Liver (tissue), 3 donors: ENCODE data around the gene GRK5.

Experiments used
- RAD21 ChIP-seq, 2 donors: IDR thresholded peaks; 2 replicates each; pipeline ENCODE4 v1.6.1; 2016; ENCODE audit warnings: antibody characterized with exemption in 2 of 2, mild to moderate bottlenecking in 2 of 2
- RXRA ChIP-seq, 2 donors: IDR thresholded peaks; 2 replicates each; pipeline ENCODE4 v1.6.1; 2017 to 2018; ENCODE audit warnings: antibody characterized with exemption in 2 of 2, mild to moderate bottlenecking in 1 of 2
- TAF1 ChIP-seq: conservative IDR thresholded peaks from 2 replicates; pipeline ENCODE4 v1.6.1; 2016; ENCODE audit warnings: antibody characterized with exemption, mild to moderate bottlenecking
- TF ChIP-seq, protein P1 (sequence below): fragments of 150-350 bp; IDR thresholded peaks from 2 replicates; pipeline ENCODE4 v1.5.1; 2017; ENCODE audit warnings: improper control_type of control experiment, low read depth, low read length; ENCODE audit not compliant: missing input control
- TF ChIP-seq, protein P2 (sequence below): IDR thresholded peaks from 2 replicates; pipeline ENCODE4 v1.6.1; 2016; ENCODE audit warnings: antibody characterized with exemption
- donor health status: healthy.
- donor health status: healthy.

DNA sequence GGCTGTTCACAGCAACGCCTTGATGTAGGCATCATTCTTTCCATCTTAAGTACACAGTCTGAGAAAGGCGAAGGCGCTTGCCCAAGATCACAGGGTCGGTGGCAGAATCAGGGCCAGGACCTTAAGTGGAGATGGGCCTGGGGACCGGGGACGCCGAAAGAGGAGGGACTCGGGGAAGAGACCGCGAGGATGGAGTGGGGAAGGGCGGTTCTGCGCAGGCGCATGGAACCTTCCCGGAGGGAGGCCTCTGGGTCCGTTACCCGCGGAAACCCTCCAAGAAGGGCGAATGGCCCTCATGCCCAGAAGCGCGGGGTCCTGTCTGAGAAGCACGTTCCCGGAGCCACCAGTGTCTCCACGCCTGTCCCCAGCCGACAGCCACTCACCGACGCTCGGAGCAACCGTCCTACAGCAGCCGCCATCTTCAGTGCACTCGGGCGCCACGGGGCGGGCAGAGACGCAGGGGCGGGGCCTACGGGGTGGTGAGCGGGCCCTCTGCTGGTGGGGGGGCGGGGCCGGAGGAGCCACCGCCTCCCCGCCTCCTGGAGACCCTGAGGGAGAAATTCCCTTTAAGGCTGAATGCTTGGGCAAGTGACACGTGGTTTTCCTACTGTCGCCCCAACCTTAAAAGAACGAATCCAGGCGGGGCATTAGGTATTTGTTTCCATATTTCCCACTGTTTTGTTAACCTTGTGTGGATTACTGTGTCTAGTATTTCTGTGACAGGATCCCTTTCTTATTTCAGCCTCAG, 28.8 kb upstream of the GRK5 start, which contains the start of gene PRDX3:
- TF ChIP-seq, protein P1, sequence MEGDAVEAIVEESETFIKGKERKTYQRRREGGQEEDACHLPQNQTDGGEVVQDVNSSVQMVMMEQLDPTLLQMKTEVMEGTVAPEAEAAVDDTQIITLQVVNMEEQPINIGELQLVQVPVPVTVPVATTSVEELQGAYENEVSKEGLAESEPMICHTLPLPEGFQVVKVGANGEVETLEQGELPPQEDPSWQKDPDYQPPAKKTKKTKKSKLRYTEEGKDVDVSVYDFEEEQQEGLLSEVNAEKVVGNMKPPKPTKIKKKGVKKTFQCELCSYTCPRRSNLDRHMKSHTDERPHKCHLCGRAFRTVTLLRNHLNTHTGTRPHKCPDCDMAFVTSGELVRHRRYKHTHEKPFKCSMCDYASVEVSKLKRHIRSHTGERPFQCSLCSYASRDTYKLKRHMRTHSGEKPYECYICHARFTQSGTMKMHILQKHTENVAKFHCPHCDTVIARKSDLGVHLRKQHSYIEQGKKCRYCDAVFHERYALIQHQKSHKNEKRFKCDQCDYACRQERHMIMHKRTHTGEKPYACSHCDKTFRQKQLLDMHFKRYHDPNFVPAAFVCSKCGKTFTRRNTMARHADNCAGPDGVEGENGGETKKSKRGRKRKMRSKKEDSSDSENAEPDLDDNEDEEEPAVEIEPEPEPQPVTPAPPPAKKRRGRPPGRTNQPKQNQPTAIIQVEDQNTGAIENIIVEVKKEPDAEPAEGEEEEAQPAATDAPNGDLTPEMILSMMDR, result no peak
- TF ChIP-seq RAD21 (IDR thresholded peaks at IDR 0.05) (peak in 1 of 2 donors; percentile 20), TAF1 (no peak), RXRA (IDR thresholded peaks at IDR 0.05) (no peak)
- TF ChIP-seq, protein P2, sequence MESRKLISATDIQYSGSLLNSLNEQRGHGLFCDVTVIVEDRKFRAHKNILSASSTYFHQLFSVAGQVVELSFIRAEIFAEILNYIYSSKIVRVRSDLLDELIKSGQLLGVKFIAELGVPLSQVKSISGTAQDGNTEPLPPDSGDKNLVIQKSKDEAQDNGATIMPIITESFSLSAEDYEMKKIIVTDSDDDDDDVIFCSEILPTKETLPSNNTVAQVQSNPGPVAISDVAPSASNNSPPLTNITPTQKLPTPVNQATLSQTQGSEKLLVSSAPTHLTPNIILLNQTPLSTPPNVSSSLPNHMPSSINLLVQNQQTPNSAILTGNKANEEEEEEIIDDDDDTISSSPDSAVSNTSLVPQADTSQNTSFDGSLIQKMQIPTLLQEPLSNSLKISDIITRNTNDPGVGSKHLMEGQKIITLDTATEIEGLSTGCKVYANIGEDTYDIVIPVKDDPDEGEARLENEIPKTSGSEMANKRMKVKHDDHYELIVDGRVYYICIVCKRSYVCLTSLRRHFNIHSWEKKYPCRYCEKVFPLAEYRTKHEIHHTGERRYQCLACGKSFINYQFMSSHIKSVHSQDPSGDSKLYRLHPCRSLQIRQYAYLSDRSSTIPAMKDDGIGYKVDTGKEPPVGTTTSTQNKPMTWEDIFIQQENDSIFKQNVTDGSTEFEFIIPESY, result peak; percentile 36
